ENCODE measurements around the gene TGFB1I1. TPM values are rescaled to one million over a fixed set of nuclear protein-coding genes. Genes with fewer than 3 reads are reported as not detected.

TGFB1I1 gene
- total and polyA plus RNA-seq, 2 of the 4 experiments (the other 2 are of a cell fraction): 24.9 to 128 TPM

- H3K27me3 ChIP-seq (ENCODE audit: control insufficient read depth, insufficient read depth, low read length): no peaks in the 10 kb centered on the region
- dilution Hi-C loops (cut with HindIII; ENCODE audit: low sequenced_read_pairs, unreplicated experiment): no loop called here
- no peak overlapping the region for H3K4me3 ChIP-seq (ENCODE audit: insufficient read depth, low read depth, low read length)
- no peak overlapping the region; the same call in 1 of the 2 replicates for H3K4ac ChIP-seq (ENCODE audit: low read depth, low read length)
- intact Hi-C loops (cut with micrococcal nuclease): no loop called here
- no peak overlapping the region for H4K91ac ChIP-seq (ENCODE audit: insufficient read depth, low read depth, low read length)
- no peak overlapping the region for H2AK9ac ChIP-seq (replicated peaks; ENCODE audit: low read depth, low read length, poor library complexity)
- no peak overlapping the region for H3K18ac ChIP-seq (ENCODE audit: low read depth, low read length)
- H2BK20ac ChIP-seq (ENCODE audit: low read depth, low read length): peak overlapping the region; percentile 53
- WGBS, 2 experiments (ENCODE audit: extremely low coverage in 2 of 2, insufficient read length in 1 of 2): 100% methylated on average over 1 of the region's 5 CpGs; no CpG with 5 or more reads in 1 of the 2 experiments
- CTCF ChIA-PET: interaction anchor here (0.5 to 1.4 kb wide), 4 partner anchors 9 to 499 kb away, joined by 3 to 11 read pairs (median 6); partner anchors contain the start of gene ZNF843
- H3K23ac ChIP-seq (ENCODE audit: low read depth, low read length): no peak overlapping the region
- 0 out of 2 replicates have a peak overlapping the region, but pooled peaks have one; percentile 50 for H3K14ac ChIP-seq (replicated peaks; ENCODE audit: low read depth, low read length)
- peaks cover 11 to 48% of the 10 kb centered on the region in 2 experiments for H3K79me1 ChIP-seq (ENCODE audit: low read depth in 1 of 2, low read length in 2 of 2)
- ATAC-seq (ENCODE audit: low read depth) (no peak), DNase-seq (no peak)
- H3K9ac ChIP-seq (ENCODE audit: low read depth, low read length): no peak overlapping the region
- H4K5ac ChIP-seq (ENCODE audit: low read depth, low read length): peak overlapping the region; percentile 45; the same call in 1 of the 2 replicates
- BruUV-seq (replicated peaks): no TSS peak
- no peak overlapping the region for H3K4me2 ChIP-seq (ENCODE audit: low read depth, low read length)
- no peak overlapping the region for H2AFZ ChIP-seq (replicated peaks; ENCODE audit: low read length, poor library complexity)
- H2BK120ac ChIP-seq (ENCODE audit: low read depth, low read length): no peak overlapping the region; the same call in 1 of the 2 replicates
- peaks cover 20% of the 10 kb centered on the region for H4K20me1 ChIP-seq (ENCODE audit: insufficient read depth, low read length)
- no peak overlapping the region for H3K27ac ChIP-seq (ENCODE audit: insufficient read depth, low read length)
- in situ Hi-C loops (cut with MboI; ENCODE audit: low sequenced_read_pairs): loop anchor here (25.0 kb wide), 1 partner anchor 411 kb away; the partner anchor contains the start of gene ZNF267
- no peak overlapping the region for H2BK5ac ChIP-seq (ENCODE audit: low read depth, low read length, poor library complexity, severe bottlenecking)
- H2BK15ac ChIP-seq (ENCODE audit: low read depth, low read length): no peak overlapping the region
- H3K9me3 ChIP-seq (ENCODE audit: control insufficient read depth, insufficient read depth, low read length): no peaks in the 10 kb centered on the region
- H3K56ac ChIP-seq (ENCODE audit: extremely low read depth, insufficient read depth, low read length): no peak overlapping the region
- H3K4me1 ChIP-seq (ENCODE audit: control insufficient read depth, insufficient read depth, low read length): peaks cover 18% of the 10 kb centered on the region
- no peak overlapping the region for H2AK5ac ChIP-seq (ENCODE audit: low read depth, low read length)
- peak overlapping the region in 1 of 2 experiments; percentile 61; a peak in 2 of 4 replicates for H4K8ac ChIP-seq (ENCODE audit: low read depth in 2 of 2, low read length in 2 of 2)
- TF ChIP-seq RAD21 (IDR thresholded peaks at IDR 0.05; ENCODE audit: low read length) (no peak), CHD1 (IDR thresholded peaks at IDR 0.05; ENCODE audit: low read depth, low read length) (no peak)
- peaks cover 21% of the 10 kb centered on the region for H3K9me1 ChIP-seq (ENCODE audit: insufficient read depth, low read length)
- no peaks in the 10 kb centered on the region for H3K36me3 ChIP-seq (ENCODE audit: control insufficient read depth, insufficient read depth, low read length)
- POLR2A ChIA-PET (ENCODE audit: unreplicated experiment): no interaction called here
Measured at GRCh38 chr16:31451201-31451600, 20.8 kb upstream of the TGFB1I1 start.
